IMR-90 (cell line): ENCODE measurements around the gene NHLRC2. TPM values are rescaled to one million over a fixed set of nuclear protein-coding genes. Genes with fewer than 3 reads are reported as not detected.

Experiments
- ATAC-seq: fragments of 200-7000 bp; cut with Tn5 transposase; 2 replicates; pipeline ENCODE4 v1.9.1; 2020; ENCODE audit warnings: low read depth, mild to moderate bottlenecking, moderate library complexity
- BruUV-seq: library from RNA; stranded (reverse); fragments of 400-500 nt; replicated peaks from 2 replicates; lab custom pipeline; 2021; lab: Mats Ljungman, UMichigan
- CTCF ChIA-PET: fragments of 300-600 bp; formaldehyde crosslinking; extraction: SDS; loops from one replicate; lab custom pipeline; 2021; ENCODE audit warnings: antibody characterized with exemption; lab: Yijun Ruan, JAX
- POLR2A ChIA-PET: fragments of 300-600 bp; sonication (Branson Sonifier 250); formaldehyde crosslinking; loops from one replicate; lab custom pipeline; 2022; ENCODE audit warnings: antibody characterized with exemption; ENCODE audit not compliant: unreplicated experiment; lab: Charles Lee
- DNase-seq: peaks from one replicate; pipeline ENCODE4 v3.0.0; 2013
- H2AFZ ChIP-seq: replicated peaks from 2 replicates; pipeline ENCODE3; 2013; ENCODE audit warnings: low read length, mild to moderate bottlenecking; ENCODE audit not compliant: poor library complexity
- H2AK5ac ChIP-seq: 2 replicates; pipeline ENCODE4 v1.6.1; 2013; ENCODE audit warnings: low read depth, low read length, inconsistent platforms
- H2AK9ac ChIP-seq: replicated peaks from 2 replicates; pipeline ENCODE3; 2013; ENCODE audit warnings: mild to moderate bottlenecking, low read depth, low read length, moderate library complexity; ENCODE audit not compliant: poor library complexity
- H2BK120ac ChIP-seq: 2 replicates; pipeline ENCODE4 v1.6.1; 2013; ENCODE audit warnings: low read depth, low read length, inconsistent platforms
- H2BK15ac ChIP-seq: 3 replicates; pipeline ENCODE4 v1.6.1; 2013; ENCODE audit warnings: low read depth, low read length, inconsistent platforms
- H2BK20ac ChIP-seq: 2 replicates; pipeline ENCODE4 v1.6.1; 2013; ENCODE audit warnings: low read depth, mild to moderate bottlenecking, inconsistent platforms, low read length, moderate library complexity
- H2BK5ac ChIP-seq: 2 replicates; pipeline ENCODE4 v1.6.1; 2013; ENCODE audit warnings: mild to moderate bottlenecking, low read depth, low read length, inconsistent platforms; ENCODE audit not compliant: poor library complexity, severe bottlenecking
- H3K14ac ChIP-seq: replicated peaks from 2 replicates; pipeline ENCODE4 v1.6.1; 2013; ENCODE audit warnings: low read depth, low read length, inconsistent platforms
- H3K18ac ChIP-seq: 2 replicates; pipeline ENCODE4 v1.6.1; 2013; ENCODE audit warnings: low read depth, low read length, control low read depth
- H3K23ac ChIP-seq: 2 replicates; pipeline ENCODE4 v1.6.1; 2013; ENCODE audit warnings: low read depth, low read length, inconsistent platforms
- H3K27ac ChIP-seq: 2 replicates; pipeline ENCODE4 v1.5.1; 2013; ENCODE audit warnings: mild to moderate bottlenecking, control low read depth, low read length; ENCODE audit not compliant: insufficient read depth
- H3K27me3 ChIP-seq: 2 replicates; pipeline ENCODE4 v1.6.1; 2013; ENCODE audit warnings: low read length; ENCODE audit not compliant: control insufficient read depth, insufficient read depth
- H3K36me3 ChIP-seq: 2 replicates; pipeline ENCODE4 v1.6.1; 2013; ENCODE audit warnings: low read length, mixed read lengths; ENCODE audit not compliant: control insufficient read depth, insufficient read depth
- H3K4ac ChIP-seq: 2 replicates; pipeline ENCODE4 v1.6.1; 2013; ENCODE audit warnings: low read depth, low read length, inconsistent platforms
- H3K4me1 ChIP-seq: 2 replicates; pipeline ENCODE4 v1.6.1; 2013; ENCODE audit warnings: low read length, mixed read lengths; ENCODE audit not compliant: control insufficient read depth, insufficient read depth
- H3K4me2 ChIP-seq: 2 replicates; pipeline ENCODE4 v1.6.1; 2013; ENCODE audit warnings: low read depth, mild to moderate bottlenecking, control low read depth, low read length, moderate library complexity
- H3K4me3 ChIP-seq: 2 replicates; pipeline ENCODE4 v1.5.1; 2013; ENCODE audit warnings: low read depth, mild to moderate bottlenecking, control low read depth, low read length, moderate library complexity; ENCODE audit not compliant: insufficient read depth
- H3K56ac ChIP-seq: 2 replicates; pipeline ENCODE4 v1.6.1; 2013; ENCODE audit warnings: low read length, inconsistent platforms; ENCODE audit not compliant: insufficient read depth; ENCODE audit errors: extremely low read depth
- H3K79me1 ChIP-seq, 2 experiments: 2 replicates each; pipeline ENCODE4 v1.6.1; 2013; ENCODE audit warnings: low read length in 2 of 2, inconsistent platforms in 1 of 2, low read depth in 1 of 2
- H3K9ac ChIP-seq: 2 replicates; pipeline ENCODE4 v1.6.1; 2013; ENCODE audit warnings: low read depth, low read length, control low read depth
- H3K9me1 ChIP-seq: 2 replicates; pipeline ENCODE4 v1.6.1; 2013; ENCODE audit warnings: low read length, inconsistent platforms; ENCODE audit not compliant: insufficient read depth
- H3K9me3 ChIP-seq: 2 replicates; pipeline ENCODE4 v1.6.1; 2013; ENCODE audit warnings: low read length; ENCODE audit not compliant: control insufficient read depth, insufficient read depth
- H4K20me1 ChIP-seq: 2 replicates; pipeline ENCODE4 v1.6.1; 2013; ENCODE audit warnings: low read length, inconsistent platforms; ENCODE audit not compliant: insufficient read depth
- H4K5ac ChIP-seq: 2 replicates; pipeline ENCODE4 v1.6.1; 2013; ENCODE audit warnings: mild to moderate bottlenecking, low read depth, low read length, control low read depth
- H4K8ac ChIP-seq, 2 experiments: 2 replicates each; pipeline ENCODE4 v1.6.1; 2013; ENCODE audit warnings: low read depth in 2 of 2, low read length in 2 of 2, control low read depth in 1 of 2, inconsistent platforms in 1 of 2
- H4K91ac ChIP-seq: 2 replicates; pipeline ENCODE4 v1.6.1; 2013; ENCODE audit warnings: low read depth, low read length, inconsistent platforms; ENCODE audit not compliant: insufficient read depth
- BHLHE40 ChIP-seq: fragments of 150-350 bp; IDR thresholded peaks from 2 replicates; pipeline ENCODE4 v1.6.1; 2016; ENCODE audit warnings: mild to moderate bottlenecking, low read depth, low read length
- WGBS, 2 experiments: methylation state at CpG; one replicate each; pipeline versions ENCODE4 v1.1.5 to v1.1.7; 2013; ENCODE audit warnings: missing lambda C conversion rate in 2 of 2; ENCODE audit not compliant: insufficient read length in 1 of 2; ENCODE audit errors: extremely low coverage in 2 of 2; 5-methylcytosine and 5-hydroxymethylcytosine counted together
- dilution Hi-C: fragments of 300-500 bp; cut with HindIII; formaldehyde crosslinking; loops from one replicate; pipeline ENCODE4 v1.14.3; 2018; ENCODE audit warnings: low sequenced_read_pairs; ENCODE audit not compliant: unreplicated experiment
- in situ Hi-C: fragments of 300-500 bp; cut with MboI; formaldehyde crosslinking; loops from 3 replicates; pipeline ENCODE4 v1.14.3; 2019; ENCODE audit warnings: low sequenced_read_pairs, inconsistent platforms, mixed read lengths
- intact Hi-C: fragments of 100-400 bp; cut with micrococcal nuclease; formaldehyde crosslinking; loops from 2 replicates; pipeline ENCODE4 v1.10.0; 2022
- polyA plus RNA-seq, 3 experiments: library from polyadenylated mRNA; depleted of rRNA; stranded (reverse); fragments of >200 nt; gene quantifications; 2 replicates each; pipeline ENCODE4 v1.2.3, GENCODE V29; 2012; ENCODE audit warnings: low replicate concordance in 1 of 3
- total RNA-seq: library from RNA; depleted of rRNA; stranded (reverse); fragments of >200 nt; gene quantifications from 2 replicates; pipeline ENCODE4 v1.2.3, GENCODE V29; 2012

Gene NHLRC2
- total and polyA plus RNA-seq, 2 of the 4 experiments (the other 2 are of a cell fraction): 3.0 to 11.8 TPM

GRCh38 chr10:113939212-113939860 is 84.9 kb downstream of the NHLRC2 start:
- ATAC-seq: no peak

More at GRCh38 chr10:113939212-113939860, 84.9 kb downstream of the NHLRC2 start:
- no peak overlapping the region for H3K27ac ChIP-seq
- no peak overlapping the region for H4K5ac ChIP-seq
- DNase-seq: no peak
- H3K4me2 ChIP-seq: no peak overlapping the region
- no peaks in the 10 kb centered on the region for H3K36me3 ChIP-seq
- no peak overlapping the region for H3K56ac ChIP-seq
- TF ChIP-seq BHLHE40: no peak
- no peak overlapping the region for H2AK9ac ChIP-seq
- no peaks in the 10 kb centered on the region for H3K79me1 ChIP-seq
- H3K9ac ChIP-seq: no peak overlapping the region
- intact Hi-C loops: no loop called here
- POLR2A ChIA-PET: no interaction called here
- no peak overlapping the region for H3K18ac ChIP-seq
- H3K27me3 ChIP-seq: peaks cover 13% of the 10 kb centered on the region; the same call in 1 of the 2 replicates
- in situ Hi-C loops: no loop called here
- H2BK20ac ChIP-seq: no peak overlapping the region
- H4K8ac ChIP-seq: no peak overlapping the region
- CTCF ChIA-PET: interaction anchor here (0.7 kb wide), 1 partner anchor 748 kb away, joined by 3 read pairs; no protein-coding TSS in a partner anchor
- no CpG with 5 or more reads among the region's 7 CpGs for WGBS, 2 experiments
- H3K4me3 ChIP-seq: no peak overlapping the region
- dilution Hi-C loops: no loop called here
- no peaks in the 10 kb centered on the region for H4K20me1 ChIP-seq
- no peak overlapping the region for H3K4ac ChIP-seq
- H3K14ac ChIP-seq: no peak overlapping the region
- no peaks in the 10 kb centered on the region for H3K9me3 ChIP-seq
- no peak overlapping the region for H2AFZ ChIP-seq
- no peak overlapping the region for H2BK120ac ChIP-seq
- no peak overlapping the region for H4K91ac ChIP-seq
- no peaks in the 10 kb centered on the region for H3K4me1 ChIP-seq
- H3K9me1 ChIP-seq: no peaks in the 10 kb centered on the region
- no peak overlapping the region for H2BK15ac ChIP-seq
- no peak overlapping the region for H3K23ac ChIP-seq
- no peak overlapping the region for H2BK5ac ChIP-seq
- BruUV-seq: no TSS peak
- H2AK5ac ChIP-seq: no peak overlapping the region
